Measurements from ENCODE around the gene ZC3HAV1. TPM values are rescaled to one million over a fixed set of nuclear protein-coding genes. Genes with fewer than 3 reads are reported as not detected.
"Not testable (repeated sequence)": the region's sequence is repeated elsewhere in the genome, so short reads cannot be mapped to it uniquely, and the experiment has no call there.

The ZC3HAV1 gene
- total RNA-seq, 1 experiment from 2014 or later = 51.8 TPM

DNA sequence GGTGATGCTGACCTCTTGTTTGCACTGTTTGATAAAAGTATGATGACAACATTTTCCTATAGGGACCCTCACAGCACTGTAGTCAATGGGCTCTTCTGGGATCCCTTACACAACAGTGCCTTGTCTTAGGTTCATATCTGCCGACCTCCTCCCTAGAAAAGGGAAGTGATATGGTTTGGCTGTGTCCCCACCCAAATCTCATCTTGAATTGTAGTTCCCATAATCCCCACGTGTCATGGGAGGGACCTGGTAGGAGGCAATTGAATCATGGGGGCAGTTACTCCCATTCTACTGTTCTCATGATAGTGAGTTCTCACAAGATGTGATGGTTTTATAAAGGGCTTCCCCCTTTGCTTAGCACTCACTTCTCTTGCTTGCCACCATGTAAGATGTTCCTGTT is 23.1 kb downstream of the ZC3HAV1 start:
- no peak for DNase-seq (ENCODE audit: low read depth)

DNA sequence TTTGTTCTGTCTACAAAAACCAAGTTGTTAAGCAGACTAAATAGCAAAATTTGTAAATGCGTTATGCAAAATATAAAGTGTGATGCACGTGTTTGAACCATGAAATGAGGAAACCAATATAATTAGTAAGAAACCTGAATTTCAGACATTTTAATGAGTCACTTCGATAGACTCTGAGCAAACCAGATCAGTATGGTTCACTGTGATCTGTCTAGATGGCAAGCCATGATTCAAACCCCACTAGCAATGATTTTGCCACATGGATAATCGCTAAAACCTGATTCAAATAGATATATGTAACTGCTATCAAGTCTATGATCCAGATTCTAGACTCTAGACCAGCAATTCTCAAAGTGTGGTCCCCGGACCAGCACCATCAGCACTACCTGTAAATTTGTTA is 24.8 kb downstream of the ZC3HAV1 start:
- no peak for DNase-seq (ENCODE audit: low read depth)

DNA sequence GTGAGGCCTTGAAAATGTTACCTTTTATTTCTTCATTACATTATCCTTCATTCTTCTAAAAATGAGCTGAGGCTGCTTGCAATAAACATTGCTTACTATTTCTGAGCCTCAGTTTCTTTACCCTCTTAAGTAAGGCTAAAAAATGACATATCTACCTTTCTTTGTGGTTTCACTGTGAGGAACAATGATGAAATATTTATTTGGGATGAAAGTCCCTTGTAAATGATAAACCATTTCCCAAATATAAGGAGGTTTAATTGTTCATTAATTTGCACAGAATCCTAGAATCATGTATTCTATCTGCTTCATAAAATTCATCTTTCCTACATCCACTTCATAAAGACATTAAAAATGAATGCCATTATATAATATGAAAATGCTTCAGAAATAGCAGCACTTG is 27.9 kb downstream of the ZC3HAV1 start:
- DNase-seq (ENCODE audit: low read depth) = no peak

DNA sequence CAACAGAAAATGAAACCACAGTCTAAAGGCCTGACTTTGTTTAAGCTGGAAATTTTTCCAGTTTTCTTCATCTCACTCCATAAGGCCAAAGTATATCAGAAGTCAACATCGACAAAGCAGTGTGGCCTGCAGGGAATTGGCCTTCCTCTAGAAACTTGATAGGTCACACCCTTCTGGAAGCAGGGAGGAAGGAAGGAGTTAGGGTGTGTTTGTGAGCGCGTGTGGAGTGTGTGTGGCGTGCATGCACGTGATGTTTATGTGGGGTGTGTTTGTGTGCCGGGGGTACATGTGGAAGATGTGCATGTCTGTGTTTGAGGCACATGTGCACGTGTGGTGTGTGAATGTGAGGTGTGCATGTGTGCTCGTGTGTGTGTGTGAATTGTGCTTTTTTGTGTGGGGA is 28.6 kb downstream of the ZC3HAV1 start:
- DNase-seq (ENCODE audit: low read depth) = no peak

DNA sequence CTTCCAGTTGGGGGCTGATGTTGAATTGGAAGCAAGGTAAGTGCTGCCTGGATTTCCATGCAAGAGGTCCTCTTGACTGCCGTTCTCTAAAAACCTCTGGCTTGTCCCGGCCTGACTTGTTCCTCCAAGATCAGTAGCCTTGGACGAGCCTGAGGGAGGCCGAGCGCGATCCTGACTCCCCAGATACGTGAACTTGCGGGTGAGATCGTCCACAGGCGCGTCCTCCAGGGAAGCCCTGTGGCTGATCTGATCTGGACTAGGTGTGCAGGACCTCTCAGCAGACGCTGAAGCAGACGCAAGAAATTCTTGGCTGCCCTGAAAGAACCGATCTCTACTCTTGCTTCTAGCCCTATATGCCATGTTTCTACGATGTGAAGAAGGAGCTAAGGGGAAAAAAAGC is 29.7 kb downstream of the ZC3HAV1 start:
- DNase-seq (ENCODE audit: low read depth) = no peak

DNA sequence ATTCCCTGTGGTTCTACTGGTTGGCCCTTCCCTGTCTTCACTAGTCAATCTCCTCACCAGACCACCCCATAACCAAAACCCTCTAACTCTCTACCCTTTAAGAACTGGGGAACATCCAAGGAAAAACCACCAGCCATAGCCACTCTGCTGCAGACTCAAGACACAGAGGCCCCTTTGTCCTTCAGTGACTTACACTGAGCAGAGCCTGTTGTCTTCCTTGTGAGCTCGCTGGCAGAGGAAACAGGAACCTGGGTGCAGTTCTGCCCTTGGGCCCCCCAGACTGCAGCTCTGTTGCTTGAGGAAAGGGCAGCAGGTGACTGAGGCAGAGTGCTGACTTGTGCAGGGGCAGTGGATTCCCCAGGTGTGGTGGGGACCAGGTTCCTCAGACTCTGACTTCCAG is 30.6 kb downstream of the ZC3HAV1 start:
- DNase-seq (ENCODE audit: low read depth) = no peak

DNA sequence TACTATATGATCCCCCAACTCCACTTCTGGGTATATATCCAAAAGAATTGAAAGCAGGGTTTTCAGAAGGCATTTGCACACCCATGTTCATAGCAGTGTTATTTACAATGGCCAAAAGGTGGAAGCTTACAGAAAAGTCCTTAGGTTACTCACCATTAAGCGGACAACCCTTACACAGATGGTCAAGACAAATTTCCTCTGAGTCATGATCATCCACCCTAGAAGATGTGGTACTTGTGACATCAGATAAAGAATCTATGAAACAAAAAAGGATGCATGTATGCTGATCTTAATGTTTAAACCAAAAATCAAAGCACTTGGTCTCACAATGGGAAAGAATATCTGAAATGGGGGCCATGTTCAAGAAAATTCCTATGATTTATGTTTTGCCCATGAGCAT is 31.1 kb downstream of the ZC3HAV1 start:
- no peak for DNase-seq (ENCODE audit: low read depth)

DNA sequence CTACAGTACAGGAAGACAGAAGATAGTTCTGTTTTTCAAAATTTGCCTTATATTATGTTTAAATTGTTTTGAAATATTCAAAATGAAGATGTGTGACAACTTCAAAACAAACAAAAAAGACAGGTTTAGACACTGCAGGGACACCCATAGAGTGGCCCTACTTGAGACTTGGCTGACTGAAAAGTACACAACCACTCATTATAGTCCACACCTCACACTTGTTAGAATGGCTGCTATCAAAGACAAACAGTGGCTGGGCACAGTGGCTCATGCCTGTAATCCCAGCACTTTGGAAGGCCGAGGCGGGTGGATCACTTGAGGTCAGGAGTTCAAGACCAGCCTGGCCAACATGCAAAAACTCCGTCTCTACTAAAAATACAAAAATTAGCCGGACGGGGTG is 31.8 kb downstream of the ZC3HAV1 start:
- not testable (repeated sequence) for DNase-seq (ENCODE audit: low read depth)

DNA sequence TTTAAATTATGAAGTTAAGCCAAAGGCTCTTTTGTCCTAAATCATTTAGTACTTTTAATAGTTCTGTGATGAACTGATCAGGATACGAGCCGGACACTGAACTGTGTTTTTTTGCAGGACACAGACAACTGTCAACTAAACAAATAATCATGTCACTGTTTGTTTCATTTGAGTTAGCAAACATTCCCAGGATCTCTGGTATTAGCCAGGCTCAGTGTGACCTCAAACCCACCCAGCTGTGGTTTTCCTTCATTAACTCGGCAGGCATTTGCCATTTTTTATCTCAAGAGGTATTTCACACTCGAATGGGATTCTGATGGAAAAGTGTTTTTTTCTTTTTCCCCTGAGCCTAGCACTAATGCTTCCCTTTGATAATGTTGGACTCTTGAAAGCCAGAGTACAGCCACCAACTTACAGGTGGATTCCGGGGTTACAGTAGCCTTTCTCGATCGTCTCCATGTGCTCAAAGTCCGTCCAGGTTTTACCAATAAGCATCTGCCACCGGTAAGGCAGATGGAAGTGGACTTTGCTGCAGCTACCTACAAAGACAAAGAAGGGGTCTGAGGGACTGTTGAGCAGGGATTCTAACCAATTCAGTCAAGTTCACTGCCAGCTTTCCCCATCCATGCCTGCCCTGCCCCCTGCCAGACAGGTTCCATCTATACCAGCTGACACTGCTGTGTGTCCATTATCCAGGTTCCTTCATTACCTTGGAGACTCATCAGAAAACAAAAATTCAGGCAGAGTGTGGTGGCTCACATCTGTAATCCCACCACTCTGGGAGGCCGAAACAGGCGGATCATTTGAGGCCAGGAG is 33.4 kb downstream of the ZC3HAV1 start:
- DNase-seq (ENCODE audit: low read depth) = no peak

DNA sequence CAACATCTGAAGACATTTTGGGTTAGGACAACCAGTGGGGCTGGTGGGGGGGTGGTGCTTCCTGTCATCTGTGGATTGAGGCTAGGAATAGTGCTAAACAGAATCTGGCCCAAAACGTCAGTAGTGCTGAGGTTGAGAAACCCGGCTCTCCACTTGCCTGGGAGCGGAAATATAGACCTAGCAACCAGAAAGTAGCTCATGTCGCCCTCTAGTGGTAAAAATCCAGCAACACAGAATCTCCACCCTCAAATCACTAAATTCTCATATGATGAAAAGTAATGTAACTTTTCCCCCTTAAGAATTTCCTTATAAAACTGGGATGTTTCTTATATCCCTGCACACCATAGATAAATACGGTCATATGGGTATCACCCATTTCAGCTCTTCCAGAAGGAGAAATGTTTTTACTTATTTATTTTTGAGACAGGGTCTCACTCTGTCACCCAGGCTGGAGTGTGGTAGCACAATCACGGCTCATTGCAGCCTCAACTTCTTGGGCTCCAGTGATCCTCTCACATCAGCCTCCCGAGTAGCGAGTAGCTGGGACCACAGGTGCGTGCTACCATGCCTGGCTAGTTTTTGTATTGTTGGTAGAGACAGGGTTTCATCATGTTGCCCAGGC is 34.4 kb downstream of the ZC3HAV1 start:
- DNase-seq (ENCODE audit: low read depth) = peak; percentile 54

DNA sequence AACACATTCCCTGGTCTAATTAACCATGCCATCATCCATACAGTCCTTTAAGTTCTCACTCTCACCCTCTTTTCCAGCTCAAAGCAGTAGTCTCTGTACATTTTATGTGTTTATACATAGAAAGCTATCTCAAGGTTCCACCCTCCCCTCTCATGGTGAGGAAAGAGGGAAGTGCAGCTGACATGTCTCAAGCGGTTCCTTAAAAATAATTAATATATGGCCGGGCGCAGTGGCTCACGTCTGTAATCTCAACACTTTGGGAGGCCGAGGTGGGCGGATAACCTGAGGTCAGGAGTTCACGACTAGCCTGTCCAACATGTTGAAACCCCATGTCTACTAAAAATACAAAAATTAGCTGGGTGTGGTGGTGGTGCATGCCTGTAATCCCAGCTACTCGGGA is 36.7 kb downstream of the ZC3HAV1 start:
- no peak for DNase-seq (ENCODE audit: low read depth)

DNA sequence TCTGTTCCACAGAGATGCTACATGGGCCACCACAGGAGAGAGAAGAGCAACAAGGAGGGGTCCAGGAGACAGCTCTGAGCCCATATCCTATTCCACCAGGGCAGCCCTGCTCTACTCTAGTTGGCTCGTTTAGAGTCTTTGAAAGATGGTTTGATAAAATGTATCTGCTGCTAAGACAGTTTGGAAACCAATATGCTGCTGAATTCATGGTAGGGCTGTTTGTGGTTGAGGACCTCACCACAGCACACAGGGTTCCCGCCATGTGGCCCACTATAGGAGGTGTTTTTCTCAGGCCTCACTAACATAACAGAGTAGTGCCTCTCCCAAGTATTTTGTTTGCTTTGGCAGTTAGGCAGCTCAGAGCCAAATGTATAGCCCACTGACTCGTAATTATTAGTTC is 37.8 kb downstream of the ZC3HAV1 start:
- no peak for DNase-seq (ENCODE audit: low read depth)

DNA sequence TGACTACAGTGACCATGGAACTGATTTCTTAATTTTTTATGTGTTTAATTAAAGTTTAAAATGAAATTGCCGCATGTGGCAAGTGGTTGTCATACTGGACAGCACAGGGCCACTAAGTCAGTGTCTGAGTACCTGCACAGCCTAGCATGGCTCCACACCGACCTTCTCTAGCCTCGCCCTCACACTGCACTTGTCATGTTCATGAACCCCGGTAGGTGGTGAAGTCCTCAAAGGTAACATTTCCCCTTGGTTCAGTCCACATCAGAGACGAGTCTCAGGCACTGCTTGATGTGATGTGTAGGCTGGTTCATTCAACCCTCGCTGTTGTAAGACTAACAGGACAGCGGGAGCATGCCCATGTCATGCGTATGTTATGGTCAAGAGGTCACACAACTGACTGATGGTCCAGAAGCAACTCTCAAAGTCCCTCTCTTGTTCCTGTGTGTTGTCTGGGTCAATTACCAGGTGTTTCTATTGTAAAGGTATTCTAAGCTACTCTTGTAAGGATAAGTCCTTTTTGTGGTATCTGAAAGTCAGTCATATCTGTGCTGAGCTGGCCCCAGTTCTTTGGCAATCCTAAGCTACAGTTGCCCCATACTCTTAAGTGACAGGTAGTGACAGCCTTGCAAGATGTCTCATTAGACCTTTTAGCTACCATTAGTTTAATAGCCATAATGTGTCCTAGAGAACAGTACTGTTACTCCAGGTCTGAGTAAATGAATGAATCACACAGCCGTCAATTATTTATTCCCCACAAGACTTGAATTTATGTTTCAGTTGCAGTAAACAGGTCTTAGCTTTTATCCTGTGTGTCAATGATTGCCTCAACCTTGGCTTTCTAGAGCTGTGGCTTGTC is 40.7 kb downstream of the ZC3HAV1 start:
- DNase-seq (ENCODE audit: low read depth) = no peak

DNA sequence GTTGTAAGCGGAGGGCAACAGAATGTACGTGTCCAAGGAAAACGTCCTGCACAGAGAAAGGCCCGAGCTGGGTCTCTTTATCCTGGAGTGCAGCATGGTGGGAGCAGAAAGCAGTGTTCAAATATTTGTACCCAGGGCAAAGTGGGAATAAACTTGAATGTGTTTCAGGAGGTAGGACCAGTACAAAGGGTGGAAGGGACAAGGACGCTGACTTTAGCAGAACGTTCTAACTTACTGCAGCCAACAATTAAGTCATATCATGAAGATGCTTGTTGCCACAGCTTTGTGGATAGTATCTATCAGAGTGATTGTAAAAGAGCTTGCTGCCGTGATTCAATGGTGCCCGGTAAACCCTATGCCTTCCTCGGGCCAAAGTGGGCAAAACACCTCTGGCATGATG is 43.2 kb downstream of the ZC3HAV1 start:
- DNase-seq (ENCODE audit: low read depth) = no peak

DNA sequence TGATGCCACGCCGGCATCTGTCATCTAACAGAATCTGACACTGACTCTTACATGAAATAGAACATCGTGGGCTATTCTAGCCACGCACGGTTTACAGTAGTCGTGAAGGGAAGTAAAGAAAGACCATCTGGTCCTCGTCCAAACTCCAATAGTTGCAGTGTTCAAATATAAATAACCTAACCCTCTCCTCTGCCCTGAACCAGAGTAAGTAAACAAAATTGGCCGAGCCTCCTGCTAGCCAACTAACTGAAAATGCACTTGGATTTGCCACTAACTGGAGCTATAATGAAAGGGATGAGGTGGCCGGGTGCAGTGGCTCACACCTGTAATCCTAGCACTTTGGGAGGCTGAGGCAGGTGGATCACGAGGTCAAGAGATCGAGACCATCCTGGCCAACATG is 44.2 kb downstream of the ZC3HAV1 start:
- DNase-seq (ENCODE audit: low read depth) = no peak

DNA sequence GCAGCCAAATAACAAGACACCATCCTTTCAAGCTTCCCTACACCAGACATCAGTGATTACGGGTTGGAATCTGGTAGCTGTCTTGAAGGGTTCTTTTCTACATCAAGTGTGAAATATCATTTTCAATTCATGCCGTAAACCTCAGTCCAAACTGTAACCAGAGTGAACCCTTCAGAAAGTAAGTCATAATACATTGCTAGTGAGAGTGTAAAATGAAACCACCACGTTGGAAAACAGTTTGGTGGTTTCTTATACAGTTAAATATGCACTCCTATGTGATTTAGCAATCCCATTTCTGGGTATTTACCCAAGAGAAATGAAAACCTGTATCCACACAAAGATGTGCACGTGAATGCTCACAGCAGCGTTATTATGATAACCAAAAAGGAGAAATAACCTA is 48.1 kb downstream of the ZC3HAV1 start:
- DNase-seq (ENCODE audit: low read depth) = no peak

DNA sequence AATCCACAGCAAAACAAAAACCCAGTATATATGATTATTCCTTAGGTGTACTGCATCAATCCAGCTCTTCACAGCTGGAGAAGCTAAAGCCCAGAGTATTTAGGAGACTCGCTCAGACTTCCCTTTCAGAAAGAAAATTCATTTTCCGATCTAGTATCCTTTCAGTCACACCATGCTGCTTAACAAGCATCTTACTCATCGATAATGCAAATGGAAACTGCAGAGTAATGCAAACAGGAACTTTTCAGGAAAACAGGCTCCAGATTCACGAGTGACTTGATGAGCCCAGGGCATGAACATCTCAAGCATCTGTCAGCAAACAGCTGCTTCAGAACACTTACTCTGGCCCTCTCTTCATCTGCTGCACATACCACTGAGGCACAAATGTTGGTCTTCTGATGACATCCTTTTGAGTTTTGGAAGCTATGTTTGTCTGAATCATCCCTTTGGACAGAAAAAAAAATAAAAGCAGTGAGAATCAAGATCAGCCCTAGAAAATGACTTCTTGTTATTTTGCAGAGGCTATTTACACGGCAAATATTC is 48.8 kb downstream of the ZC3HAV1 start:
- DNase-seq (ENCODE audit: low read depth) = no peak

DNA sequence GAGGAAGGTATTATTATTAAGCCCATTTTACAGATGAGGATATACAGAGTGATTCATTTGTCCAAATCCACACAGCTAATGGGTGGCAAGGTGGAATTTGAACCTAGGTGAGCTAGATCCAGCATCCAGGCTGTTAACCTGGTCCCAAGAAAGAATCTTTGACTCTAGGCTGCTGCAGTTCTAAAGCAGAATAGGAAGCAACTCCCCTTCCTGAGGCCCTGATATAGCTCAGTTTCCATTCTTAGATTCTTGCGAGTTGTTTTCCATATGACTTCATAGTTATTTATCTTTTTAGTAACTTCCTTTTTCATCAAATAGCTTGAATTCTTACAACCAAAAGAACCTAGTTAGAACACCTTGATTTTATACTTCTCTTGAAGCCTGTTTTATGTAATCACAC is 49.6 kb downstream of the ZC3HAV1 start:
- DNase-seq (ENCODE audit: low read depth) = no peak

DNA sequence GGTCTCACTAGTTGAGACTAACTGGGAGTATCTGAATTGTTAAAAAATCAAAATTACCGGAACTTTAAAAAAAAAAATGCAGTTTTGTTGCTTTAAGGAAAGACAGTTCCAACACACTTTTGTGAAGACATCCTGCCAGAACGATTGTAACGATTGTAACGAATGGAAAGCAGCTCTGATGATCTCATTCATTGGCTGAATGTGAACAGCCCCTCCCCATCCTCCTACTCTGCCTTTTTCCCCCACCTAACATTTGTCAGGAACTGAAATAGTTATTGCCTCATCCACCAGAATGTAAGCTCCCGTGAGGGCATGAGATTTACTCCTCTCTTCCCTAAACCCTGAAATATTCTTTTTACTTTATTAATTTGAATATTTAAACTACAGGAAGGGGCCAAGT is 50.6 kb downstream of the ZC3HAV1 start:
- no peak for DNase-seq (ENCODE audit: low read depth)

DNA sequence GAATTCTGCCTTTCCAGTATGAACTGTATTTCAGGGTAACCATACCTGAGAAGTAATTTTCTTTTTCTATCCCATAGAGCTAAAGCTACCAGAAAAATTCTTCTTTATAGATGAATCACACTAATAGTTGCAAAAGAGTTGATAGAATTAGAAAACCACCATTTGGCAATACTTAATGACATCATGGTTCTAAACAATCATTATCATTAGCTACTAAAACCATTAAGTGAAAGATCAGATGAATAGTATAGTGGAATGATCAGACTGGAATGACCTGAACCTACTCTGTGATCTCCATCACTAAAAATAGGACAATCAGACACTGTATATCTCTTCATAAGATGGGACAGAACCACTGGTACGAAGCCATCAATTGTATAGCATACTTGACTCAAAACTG is 53.8 kb downstream of the ZC3HAV1 start:
- DNase-seq (ENCODE audit: low read depth) = no peak

DNA sequence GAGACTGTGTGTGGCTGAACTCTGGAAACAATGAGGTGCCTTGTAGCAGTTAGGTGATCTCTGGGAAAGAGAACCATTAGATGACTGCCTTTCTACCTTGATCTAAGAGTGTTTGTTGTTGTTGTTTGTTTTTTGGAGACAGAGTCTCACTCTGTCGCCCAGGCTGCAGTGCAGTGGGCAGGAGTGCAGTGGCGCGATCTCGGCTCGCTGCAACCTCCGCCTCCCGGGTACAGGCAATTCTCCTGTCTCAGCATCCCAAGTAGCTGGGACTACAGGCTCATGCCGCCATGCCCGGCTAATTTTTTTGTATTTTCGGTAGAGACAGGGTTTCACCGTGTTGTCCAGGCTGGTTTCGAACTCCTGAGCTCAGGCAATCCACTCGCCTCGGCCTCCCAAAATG is 54.9 kb downstream of the ZC3HAV1 start:
- not testable (repeated sequence) for DNase-seq (ENCODE audit: low read depth)

DNA sequence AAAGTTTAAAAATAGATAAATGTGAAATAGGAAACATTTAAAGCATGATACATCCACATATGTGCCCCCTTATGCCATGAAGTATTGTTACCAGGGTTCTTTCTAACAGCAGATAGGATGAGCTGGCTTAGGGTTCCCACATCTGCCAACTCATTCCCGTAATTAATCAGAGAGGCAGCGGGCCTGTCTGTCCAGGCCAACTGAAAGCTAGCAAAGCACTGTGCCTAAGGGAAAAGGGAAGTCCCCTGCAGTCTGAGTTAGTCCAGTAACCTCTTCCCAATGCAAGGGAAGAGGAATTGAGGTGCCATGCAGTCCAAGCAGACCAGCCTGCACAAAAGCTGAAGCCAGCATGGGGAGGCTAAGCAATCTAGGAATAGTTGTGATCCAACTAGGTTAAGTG is 55.4 kb downstream of the ZC3HAV1 start:
- no peak for DNase-seq (ENCODE audit: low read depth)

All from Daoy (cell line).